K562 (cell line): ENCODE results near the gene GPR35. TPM values are rescaled to one million over a fixed set of nuclear protein-coding genes. Genes with fewer than 3 reads are reported as not detected.

Experiments used
- ATAC-seq: fragments of 200-7000 bp; cut with Tn5 transposase; 3 replicates; pipeline ENCODE4 v1.9.1; 2020; ENCODE audit warnings: moderate library complexity
- BruUV-seq: library from RNA; stranded (reverse); fragments of 400-500 nt; replicated peaks from 2 replicates; lab custom pipeline; 2021; lab: Mats Ljungman, UMichigan
- CTCF ChIA-PET: fragments of 300-600 bp; formaldehyde crosslinking; extraction: SDS; loops from one replicate; lab custom pipeline; 2021; ENCODE audit warnings: low intra/inter-chr PET ratio; lab: Yijun Ruan, JAX
- POLR2A ChIA-PET: fragments of 300-600, 350-650 bp; sonication (Branson Sonifier 250); formaldehyde crosslinking; extraction: SDS; loops from one replicate; lab custom pipeline; 2021; ENCODE audit warnings: antibody characterized with exemption, inconsistent platforms; lab: Yijun Ruan, JAX
- DNase-seq, 4 experiments: peaks; one replicate each; pipeline versions ENCODE4 v3.0.0 to v3.0.0-alpha.2; 2011 to 2018; ENCODE audit warnings: low spot score in 3 of 4, mixed read lengths in 3 of 4; ENCODE audit errors: extremely low read depth in 1 of 4
- FAIRE-seq: peaks from 2 replicates; lab custom pipeline; 2011; peaks lifted over from hg19 to GRCh38; lab: Jason Lieb, UNC
- H2AFZ ChIP-seq: 2 replicates; pipeline ENCODE4 v1.6.0; 2011; ENCODE audit warnings: low read depth, low read length, control low read depth, inconsistent platforms
- H3K27ac ChIP-seq: fragments of 200-600 bp; 3 replicates; pipeline ENCODE4 v1.8.0; 2011; ENCODE audit warnings: low read depth, mild to moderate bottlenecking, control low read depth, inconsistent platforms, low read length, moderate library complexity, mixed read lengths; ENCODE audit errors: extremely low read depth
- H3K27me3 ChIP-seq, 2 experiments: fragments of 300-600 bp in 1 of 2; 2 replicates in 1 of 2; 3 replicates in 1 of 2; pipeline versions ENCODE4 v1.6.0 to v1.8.0; 2011; ENCODE audit warnings: inconsistent platforms in 2 of 2, low read length in 2 of 2, mild to moderate bottlenecking in 1 of 2, mixed read lengths in 1 of 2, moderate library complexity in 1 of 2; ENCODE audit not compliant: control insufficient read depth in 2 of 2, insufficient read depth in 2 of 2
- H3K36me3 ChIP-seq: fragments of 300-600 bp; 3 replicates; pipeline ENCODE4 v1.8.0; 2011; ENCODE audit warnings: mild to moderate bottlenecking, low read length, inconsistent platforms; ENCODE audit not compliant: control insufficient read depth, insufficient read depth
- H3K4me1 ChIP-seq, 2 experiments: fragments of 200-600 bp in 1 of 2; replicated peaks in 1 of 2; 2 replicates in 1 of 2; 3 replicates in 1 of 2; pipeline versions ENCODE4 v1.5.1 to v1.8.0; 2011; ENCODE audit warnings: inconsistent platforms in 2 of 2, low read length in 2 of 2, mild to moderate bottlenecking in 1 of 2, mixed read lengths in 1 of 2, moderate library complexity in 1 of 2; ENCODE audit not compliant: control insufficient read depth in 2 of 2, insufficient read depth in 2 of 2
- H3K4me2 ChIP-seq: 2 replicates; pipeline ENCODE4 v1.6.1; 2011; ENCODE audit warnings: low read length, control low read depth, inconsistent platforms, mixed read lengths; ENCODE audit not compliant: insufficient read depth
- H3K4me3 ChIP-seq: fragments of 200-600 bp; sonication (generic), shearing (Covaris generic); 2 replicates; pipeline ENCODE4 v1.5.1; 2016; ENCODE audit warnings: control low read depth, inconsistent platforms
- H3K79me2 ChIP-seq: fragments of 200-600 bp; 3 replicates; pipeline ENCODE4 v1.8.0; 2011; ENCODE audit warnings: low read length, inconsistent platforms; ENCODE audit not compliant: control insufficient read depth, insufficient read depth
- H3K9ac ChIP-seq, 2 experiments: 2 replicates each; pipeline versions ENCODE4 v1.6.0 to v1.6.1; 2011; ENCODE audit warnings: low read depth in 2 of 2, low read length in 2 of 2, control low read depth in 1 of 2, inconsistent platforms in 1 of 2, mild to moderate bottlenecking in 1 of 2, mixed read lengths in 1 of 2; ENCODE audit not compliant: insufficient read depth in 1 of 2
- H3K9me1 ChIP-seq: one replicate; pipeline ENCODE4 v1.6.0; 2011; ENCODE audit warnings: inconsistent platforms, mild to moderate bottlenecking, low read length, moderate library complexity; ENCODE audit not compliant: control insufficient read depth, insufficient read depth
- H3K9me3 ChIP-seq: replicated peaks from 2 replicates; pipeline ENCODE4 v1.5.1; 2011; ENCODE audit warnings: low read depth, low read length, inconsistent platforms; ENCODE audit not compliant: control insufficient read depth, insufficient read depth
- H4K20me1 ChIP-seq: replicated peaks from 2 replicates; pipeline ENCODE4 v1.6.1; 2011; ENCODE audit warnings: low read length, inconsistent platforms, mixed read lengths; ENCODE audit not compliant: control insufficient read depth, insufficient read depth
- CBX2 ChIP-seq: fragments of 200-600 bp; sonication (generic); IDR thresholded peaks from one replicate; pipeline ENCODE4 v1.6.1; 2012; ENCODE audit warnings: mild to moderate bottlenecking, low read length, inconsistent platforms; ENCODE audit not compliant: insufficient read depth, poor library complexity, severe bottlenecking
- CREB1 ChIP-seq, 2 experiments: sonication (generic) in 1 of 2; formaldehyde crosslinking in 1 of 2; IDR thresholded peaks; 2 replicates each; pipeline versions ENCODE4 v1.6.1 to v1.8.0; 2012 to 2022; ENCODE audit warnings: inconsistent platforms in 1 of 2, mild to moderate bottlenecking in 1 of 2, missing genetic modification reagents in 1 of 2, moderate library complexity in 1 of 2
- ESRRA ChIP-seq: fragments of 450-650 bp; IDR thresholded peaks from 2 replicates; pipeline ENCODE4 v1.6.1; 2014; ENCODE audit warnings: low read depth, mild to moderate bottlenecking, moderate library complexity, borderline replicate concordance
- GABPB1 ChIP-seq: sonication (generic); formaldehyde crosslinking; IDR thresholded peaks from 2 replicates; pipeline ENCODE4 v1.8.0; 2022; ENCODE audit warnings: mild to moderate bottlenecking, missing genetic modification reagents
- KDM2B ChIP-seq: fragments of 250-450 bp; sonication (Bioruptor Pico); IDR thresholded peaks from 2 replicates; pipeline ENCODE4 v1.8.0; 2021; ENCODE audit warnings: mild to moderate bottlenecking, moderate library complexity
- TARDBP ChIP-seq: fragments of 450-650 bp; IDR thresholded peaks from 2 replicates; pipeline ENCODE4 v1.6.1; 2016
- VEZF1 ChIP-seq: fragments of 200-800 bp; sonication (Bioruptor generic); IDR thresholded peaks from 2 replicates; pipeline ENCODE4 v1.6.1; 2017; ENCODE audit warnings: missing genetic modification characterization, missing compliant biosample characterization
- ZBTB40 ChIP-seq, 2 experiments: fragments of 450-650 bp in 1 of 2; sonication (generic) in 1 of 2; formaldehyde crosslinking in 1 of 2; IDR thresholded peaks; 2 replicates each; pipeline versions ENCODE4 v1.7.1 to v1.9.0; 2016 to 2022; ENCODE audit warnings: inconsistent platforms in 1 of 2, mild to moderate bottlenecking in 1 of 2, missing genetic modification reagents in 1 of 2
- WGBS: fragments of 100-300 bp; shearing (Covaris generic); methylation state at CpG from one replicate; pipeline ENCODE4 v1.1.6; 2016; ENCODE audit warnings: low coverage, mixed read lengths; ENCODE audit not compliant: insufficient coverage; ENCODE audit errors: missing lambda C conversion rate; 5-methylcytosine and 5-hydroxymethylcytosine counted together
- in situ Hi-C: fragments of 300-500 bp; cut with MboI; formaldehyde crosslinking; loops from 4 replicates; pipeline ENCODE4 v1.15.0; 2018; ENCODE audit warnings: inconsistent platforms, mixed read lengths
- intact Hi-C: fragments of 100-400 bp; cut with micrococcal nuclease; formaldehyde crosslinking; loops from 2 replicates; pipeline ENCODE4 v1.14.2; 2022
- polyA plus RNA-seq, 8 experiments: library from polyadenylated mRNA; depleted of rRNA in 4 of 8; stranded (reverse) in 5 of 8; unstranded in 3 of 8; fragments of >200 nt; fragmentation: Nextera tagmentation in 2 of 8; fragmentation: Illumina TruSeq in 1 of 8; extraction: Ambion mirVana in 2 of 8; extraction: Trizol in 1 of 8; gene quantifications; 2 replicates each; pipeline versions ENCODE4 v1.2.1 to v1.2.3, GENCODE V29; 2011 to 2014; ENCODE audit warnings: inconsistent platforms in 1 of 8, missing spikeins in 1 of 8
- total RNA-seq, 7 experiments: library from RNA; depleted of rRNA in 6 of 7; stranded (reverse); fragments of >200 nt in 6 of 7; fragmentation: Illumina TruSeq in 2 of 7; extraction: Trizol in 2 of 7; gene quantifications; 2 replicates each; pipeline versions ENCODE4 v1.2.1 to v1.2.3, GENCODE V29; 2011 to 2021; ENCODE audit warnings: low replicate concordance in 1 of 7

The GPR35 gene
- total and polyA plus RNA-seq, 9 of the 15 experiments (the other 6 are each of a cell fraction or from before 2014, with no cell fraction given), result 0.04 to 0.50 (median 0.29) TPM; not detected in 3

- TF ChIP-seq KDM2B (CRISPR knock-in tag), result no peak
Observed at GRCh38 chr2:240645801-240646175, 20.5 kb downstream of the GPR35 start (continued).

- ATAC-seq (no peak), DNase-seq (peak in 1 of 4 experiments; percentile 2)
- H3K27me3 ChIP-seq, result peaks cover 12 to 67% of the 10 kb centered on the region in 2 experiments; a peak in 4 of 5 replicates
- TF ChIP-seq TARDBP, result 0 out of 2 replicates have a peak, but pooled peaks have one; percentile 59
- peak; percentile 75 for TF ChIP-seq GABPB1 (CRISPR knock-in tag)
- peak; percentile 26; the same call in 1 of the 2 replicates for TF ChIP-seq ESRRA
- TF ChIP-seq VEZF1, result no peak
- peak; percentile 84 for TF ChIP-seq CREB1 (IDR thresholded peaks at IDR 0.05)
- peak; percentile 92 for TF ChIP-seq CREB1 (CRISPR knock-in tag; IDR thresholded peaks at IDR 0.05)
- no peak for TF ChIP-seq CBX2
- peak; percentile 45; the same call in 1 of the 2 replicates for TF ChIP-seq ZBTB40 (IDR thresholded peaks at IDR 0.05)
- TF ChIP-seq ZBTB40 (CRISPR knock-in tag; IDR thresholded peaks at IDR 0.05), result no peak
Observed at GRCh38 chr2:240646176-240646899, 21.1 kb downstream of the GPR35 start.

More at GRCh38 chr2:240646176-240646899, 21.1 kb downstream of the GPR35 start:
- Histone ChIP-seq H3K9me1 (no peaks in the 10 kb centered on the region), H3K36me3 (no peaks in the 10 kb centered on the region), H3K4me1 (peaks cover 0 to 7% of the 10 kb centered on the region in 2 experiments; a peak in 1 of 5 replicates), H3K9me3 (no peaks in the 10 kb centered on the region), H3K79me2 (no peaks in the 10 kb centered on the region), H4K20me1 (no peaks in the 10 kb centered on the region), H3K9ac (no peak overlapping the region), H3K4me2 (peak overlapping the region; percentile 21; the same call in 1 of the 2 replicates), H2AFZ (no peak overlapping the region), H3K27ac (no peak overlapping the region), H3K4me3 (no peak overlapping the region)
- 5% methylated on average over 18 of the region's 36 CpGs for WGBS
- ChIA-PET POLR2A (no interaction called here), CTCF (no interaction called here)
- intact Hi-C loops, result no loop called here
- no TSS peak for BruUV-seq
- no peak for FAIRE-seq
- in situ Hi-C loops, result no loop called here
